ENCODE data around the gene DNAJB12. TPM values are rescaled to one million over a fixed set of nuclear protein-coding genes. Genes with fewer than 3 reads are reported as not detected.
A peak's percentile ranks its signal among the peaks of the same experiment; 100 is the strongest.
"Not testable (repeated sequence)": the region's sequence is repeated elsewhere in the genome, so short reads cannot be mapped to it uniquely, and the experiment has no call there.

DNAJB12 gene
- total RNA-seq, 4 donors from 2014 or later = 33.7 to 69.2 (median 38.0) TPM

- no peaks in the 10 kb centered on the region for H3K9me3 ChIP-seq
- DNase-seq = no peak
- no peaks in the 10 kb centered on the region for H3K27me3 ChIP-seq
- H3K4me3 ChIP-seq = peak overlapping the region; percentile 62 to 99 (median 74)
- intact Hi-C loops (cut with DNase I; ENCODE audit: low total_unique reads) (no loop called here), in situ Hi-C loops (cut with MboI; ENCODE audit: low pct_ligation_motif_present in 1 of 4, low pct_unique_long_range_greater_than_20kb in 1 of 4, low sequenced_read_pairs in 3 of 4) (loop anchor here in 3 of 4 donors (25.0 kb wide), 2 partner anchors 484 to 809 kb away; partner anchors contain the start of genes ECD (in 1 of the 3) and FAM149B1 (in 1 of the 3))
- TF ChIP-seq CTCF (IDR thresholded peaks at IDR 0.05) (no peak), POLR2AphosphoS5 (IDR thresholded peaks at IDR 0.05) (no peak), EP300 (IDR thresholded peaks at IDR 0.05; ENCODE audit: low read depth) (no peak), POLR2A (IDR thresholded peaks at IDR 0.05) (no peak)
- 40% methylated on average over 18 of the region's 18 CpGs; no CpG with 5 or more reads in 1 of the 2 donors for WGBS, 2 donors (ENCODE audit: low coverage in 1 of 2)
- H3K27ac ChIP-seq = peak overlapping the region; percentile 91 to 95 (median 95)
- peaks cover 9 to 28% (median 20%) of the 10 kb centered on the region in 4 donors for H3K4me1 ChIP-seq
- H3K36me3 ChIP-seq = peaks cover 0 to 5% (median under 1%) of the 10 kb centered on the region in 4 donors
These were observed 1.4 kb downstream of the DNAJB12 start for GRCh38 chr10:72353028-72353964.

- H3K4me1 ChIP-seq = peaks cover 9 to 28% (median 20%) of the 10 kb centered on the region in 4 donors
These were observed 3.2 kb downstream of the DNAJB12 start for GRCh38 chr10:72351479-72351878.

GRCh38 chr10:72349438-72349837 is 5.3 kb downstream of the DNAJB12 start:
- DNase-seq = no peak
- TF ChIP-seq EP300 (IDR thresholded peaks at IDR 0.05; ENCODE audit: low read depth) (no peak), CTCF (IDR thresholded peaks at IDR 0.05) (no peak), POLR2AphosphoS5 (IDR thresholded peaks at IDR 0.05) (no peak), POLR2A (IDR thresholded peaks at IDR 0.05) (no peak)
- WGBS, 2 donors (ENCODE audit: low coverage in 1 of 2) = 83 to 100% methylated on average over 2 of the region's 2 CpGs
- H3K36me3 ChIP-seq = peaks cover 0 to 15% (median 4%) of the 10 kb centered on the region in 4 donors
- intact Hi-C loops (cut with DNase I; ENCODE audit: low total_unique reads) = no loop called here
- no peak overlapping the region for H3K4me3 ChIP-seq
- peaks cover 9 to 24% (median 14%) of the 10 kb centered on the region in 4 donors for H3K4me1 ChIP-seq
- in situ Hi-C loops (cut with MboI; ENCODE audit: low pct_ligation_motif_present in 1 of 4, low pct_unique_long_range_greater_than_20kb in 1 of 4, low sequenced_read_pairs in 3 of 4) = loop anchor here in 3 of 4 donors (10.0 to 25.0 kb wide), 6 partner anchors 112 to 462 kb away; partner anchors contain the start of genes ANAPC16 (in 1 of the 3) and ASCC1 (in 1 of the 3)
- no peak overlapping the region for H3K27ac ChIP-seq
- H3K9me3 ChIP-seq = no peaks in the 10 kb centered on the region
- no peaks in the 10 kb centered on the region for H3K27me3 ChIP-seq

More at GRCh38 chr10:72351479-72351878, 3.2 kb downstream of the DNAJB12 start:
- intact Hi-C loops (cut with DNase I; ENCODE audit: low total_unique reads) = no loop called here
- Histone ChIP-seq H3K9me3 (no peaks in the 10 kb centered on the region), H3K4me3 (no peak overlapping the region), H3K36me3 (peaks cover 0 to 9% (median 1%) of the 10 kb centered on the region in 4 donors), H3K27me3 (no peaks in the 10 kb centered on the region), H3K27ac (no peak overlapping the region)
- no peak for TF ChIP-seq POLR2AphosphoS5 (IDR thresholded peaks at IDR 0.05)
- no peak for TF ChIP-seq CTCF (IDR thresholded peaks at IDR 0.05)
- 92 to 100% methylated on average over 3 to 6 of the region's 6 CpGs for WGBS, 2 donors (ENCODE audit: low coverage in 1 of 2)
- in situ Hi-C loops (cut with MboI; ENCODE audit: low pct_ligation_motif_present in 1 of 4, low pct_unique_long_range_greater_than_20kb in 1 of 4, low sequenced_read_pairs in 3 of 4) = loop anchor here in 3 of 4 donors (25.0 kb wide), 2 partner anchors 486 to 811 kb away; partner anchors contain the start of genes ECD (in 1 of the 3) and FAM149B1 (in 1 of the 3)
- no peak for DNase-seq

- DNase-seq = no peak
- no peaks in the 10 kb centered on the region for H3K27me3 ChIP-seq
- intact Hi-C loops (cut with DNase I; ENCODE audit: low total_unique reads) = no loop called here
- WGBS, 2 donors (ENCODE audit: low coverage in 1 of 2) = 94% methylated on average over 7 of the region's 7 CpGs; no CpG with 5 or more reads in 1 of the 2 donors
- TF ChIP-seq POLR2AphosphoS5 (IDR thresholded peaks at IDR 0.05) (no peak), POLR2A (IDR thresholded peaks at IDR 0.05) (no peak), EP300 (IDR thresholded peaks at IDR 0.05; ENCODE audit: low read depth) (no peak), CTCF (IDR thresholded peaks at IDR 0.05) (no peak)
- no peak overlapping the region for H3K4me3 ChIP-seq
- peaks cover 0 to 17% (median 8%) of the 10 kb centered on the region in 4 donors for H3K36me3 ChIP-seq
- in situ Hi-C loops (cut with MboI; ENCODE audit: low pct_ligation_motif_present in 1 of 4, low pct_unique_long_range_greater_than_20kb in 1 of 4, low sequenced_read_pairs in 3 of 4) = loop anchor here in 3 of 4 donors (10.0 to 25.0 kb wide), 6 partner anchors 111 to 461 kb away; partner anchors contain the start of genes ANAPC16 (in 1 of the 3) and ASCC1 (in 1 of the 3)
- no peak overlapping the region for H3K27ac ChIP-seq
- H3K9me3 ChIP-seq = no peaks in the 10 kb centered on the region
- H3K4me1 ChIP-seq = peaks cover 5 to 19% (median 8%) of the 10 kb centered on the region in 4 donors
These were observed 6.4 kb downstream of the DNAJB12 start for GRCh38 chr10:72348282-72348681.

GRCh38 chr10:72346117-72346516 is 8.6 kb downstream of the DNAJB12 start:
- intact Hi-C loops (cut with DNase I; ENCODE audit: low total_unique reads); DNase-seq: not testable (repeated sequence)
- H3K36me3 ChIP-seq = peaks cover 0 to 23% (median 8%) of the 10 kb centered on the region in 4 donors

More at GRCh38 chr10:72346117-72346516, 8.6 kb downstream of the DNAJB12 start:
- WGBS, 2 donors (ENCODE audit: low coverage in 1 of 2) = 93% methylated on average over 7 of the region's 7 CpGs; no CpG with 5 or more reads in 1 of the 2 donors
- H3K4me3 ChIP-seq, H3K27me3 ChIP-seq, H3K9me3 ChIP-seq, H3K4me1 ChIP-seq, H3K27ac ChIP-seq: not testable (repeated sequence)
- in situ Hi-C loops (cut with MboI; ENCODE audit: low pct_ligation_motif_present in 1 of 4, low pct_unique_long_range_greater_than_20kb in 1 of 4, low sequenced_read_pairs in 3 of 4) = loop anchor here in 3 of 4 donors (10.0 to 25.0 kb wide), 6 partner anchors 109 to 459 kb away; partner anchors contain the start of genes ANAPC16 (in 1 of the 3) and ASCC1 (in 1 of the 3)

Measured in transverse colon (tissue), 4 donors.